IMR-90 (cell line): Measurements from ENCODE around the gene POU3F2. TPM values are rescaled to one million over a fixed set of nuclear protein-coding genes. Genes with fewer than 3 reads are reported as not detected.

Experiments used
- ATAC-seq: fragments of 200-7000 bp; cut with Tn5 transposase; 2 replicates; pipeline ENCODE4 v1.9.1; 2020; ENCODE audit warnings: low read depth, mild to moderate bottlenecking, moderate library complexity
- BruUV-seq: library from RNA; stranded (reverse); fragments of 400-500 nt; replicated peaks from 2 replicates; lab custom pipeline; 2021; lab: Mats Ljungman, UMichigan
- CTCF ChIA-PET: fragments of 300-600 bp; formaldehyde crosslinking; extraction: SDS; loops from one replicate; lab custom pipeline; 2021; ENCODE audit warnings: antibody characterized with exemption; lab: Yijun Ruan, JAX
- POLR2A ChIA-PET: fragments of 300-600 bp; sonication (Branson Sonifier 250); formaldehyde crosslinking; loops from one replicate; lab custom pipeline; 2022; ENCODE audit warnings: antibody characterized with exemption; ENCODE audit not compliant: unreplicated experiment; lab: Charles Lee
- DNase-seq: peaks from one replicate; pipeline ENCODE4 v3.0.0; 2013
- H2AFZ ChIP-seq: replicated peaks from 2 replicates; pipeline ENCODE3; 2013; ENCODE audit warnings: low read length, mild to moderate bottlenecking; ENCODE audit not compliant: poor library complexity
- H2AK5ac ChIP-seq: 2 replicates; pipeline ENCODE4 v1.6.1; 2013; ENCODE audit warnings: low read depth, low read length, inconsistent platforms
- H2AK9ac ChIP-seq: replicated peaks from 2 replicates; pipeline ENCODE3; 2013; ENCODE audit warnings: mild to moderate bottlenecking, low read depth, low read length, moderate library complexity; ENCODE audit not compliant: poor library complexity
- H2BK120ac ChIP-seq: 2 replicates; pipeline ENCODE4 v1.6.1; 2013; ENCODE audit warnings: low read depth, low read length, inconsistent platforms
- H2BK15ac ChIP-seq: 3 replicates; pipeline ENCODE4 v1.6.1; 2013; ENCODE audit warnings: low read depth, low read length, inconsistent platforms
- H2BK20ac ChIP-seq: 2 replicates; pipeline ENCODE4 v1.6.1; 2013; ENCODE audit warnings: low read depth, mild to moderate bottlenecking, inconsistent platforms, low read length, moderate library complexity
- H2BK5ac ChIP-seq: 2 replicates; pipeline ENCODE4 v1.6.1; 2013; ENCODE audit warnings: mild to moderate bottlenecking, low read depth, low read length, inconsistent platforms; ENCODE audit not compliant: poor library complexity, severe bottlenecking
- H3K14ac ChIP-seq: replicated peaks from 2 replicates; pipeline ENCODE4 v1.6.1; 2013; ENCODE audit warnings: low read depth, low read length, inconsistent platforms
- H3K18ac ChIP-seq: 2 replicates; pipeline ENCODE4 v1.6.1; 2013; ENCODE audit warnings: low read depth, low read length, control low read depth
- H3K23ac ChIP-seq: 2 replicates; pipeline ENCODE4 v1.6.1; 2013; ENCODE audit warnings: low read depth, low read length, inconsistent platforms
- H3K27ac ChIP-seq: 2 replicates; pipeline ENCODE4 v1.5.1; 2013; ENCODE audit warnings: mild to moderate bottlenecking, control low read depth, low read length; ENCODE audit not compliant: insufficient read depth
- H3K27me3 ChIP-seq: 2 replicates; pipeline ENCODE4 v1.6.1; 2013; ENCODE audit warnings: low read length; ENCODE audit not compliant: control insufficient read depth, insufficient read depth
- H3K36me3 ChIP-seq: 2 replicates; pipeline ENCODE4 v1.6.1; 2013; ENCODE audit warnings: low read length, mixed read lengths; ENCODE audit not compliant: control insufficient read depth, insufficient read depth
- H3K4ac ChIP-seq: 2 replicates; pipeline ENCODE4 v1.6.1; 2013; ENCODE audit warnings: low read depth, low read length, inconsistent platforms
- H3K4me1 ChIP-seq: 2 replicates; pipeline ENCODE4 v1.6.1; 2013; ENCODE audit warnings: low read length, mixed read lengths; ENCODE audit not compliant: control insufficient read depth, insufficient read depth
- H3K4me2 ChIP-seq: 2 replicates; pipeline ENCODE4 v1.6.1; 2013; ENCODE audit warnings: low read depth, mild to moderate bottlenecking, control low read depth, low read length, moderate library complexity
- H3K4me3 ChIP-seq: 2 replicates; pipeline ENCODE4 v1.5.1; 2013; ENCODE audit warnings: low read depth, mild to moderate bottlenecking, control low read depth, low read length, moderate library complexity; ENCODE audit not compliant: insufficient read depth
- H3K56ac ChIP-seq: 2 replicates; pipeline ENCODE4 v1.6.1; 2013; ENCODE audit warnings: low read length, inconsistent platforms; ENCODE audit not compliant: insufficient read depth; ENCODE audit errors: extremely low read depth
- H3K79me1 ChIP-seq, 2 experiments: 2 replicates each; pipeline ENCODE4 v1.6.1; 2013; ENCODE audit warnings: low read length in 2 of 2, inconsistent platforms in 1 of 2, low read depth in 1 of 2
- H3K9ac ChIP-seq: 2 replicates; pipeline ENCODE4 v1.6.1; 2013; ENCODE audit warnings: low read depth, low read length, control low read depth
- H3K9me1 ChIP-seq: 2 replicates; pipeline ENCODE4 v1.6.1; 2013; ENCODE audit warnings: low read length, inconsistent platforms; ENCODE audit not compliant: insufficient read depth
- H3K9me3 ChIP-seq: 2 replicates; pipeline ENCODE4 v1.6.1; 2013; ENCODE audit warnings: low read length; ENCODE audit not compliant: control insufficient read depth, insufficient read depth
- H4K20me1 ChIP-seq: 2 replicates; pipeline ENCODE4 v1.6.1; 2013; ENCODE audit warnings: low read length, inconsistent platforms; ENCODE audit not compliant: insufficient read depth
- H4K5ac ChIP-seq: 2 replicates; pipeline ENCODE4 v1.6.1; 2013; ENCODE audit warnings: mild to moderate bottlenecking, low read depth, low read length, control low read depth
- H4K8ac ChIP-seq, 2 experiments: 2 replicates each; pipeline ENCODE4 v1.6.1; 2013; ENCODE audit warnings: low read depth in 2 of 2, low read length in 2 of 2, control low read depth in 1 of 2, inconsistent platforms in 1 of 2
- H4K91ac ChIP-seq: 2 replicates; pipeline ENCODE4 v1.6.1; 2013; ENCODE audit warnings: low read depth, low read length, inconsistent platforms; ENCODE audit not compliant: insufficient read depth
- BHLHE40 ChIP-seq: fragments of 150-350 bp; IDR thresholded peaks from 2 replicates; pipeline ENCODE4 v1.6.1; 2016; ENCODE audit warnings: mild to moderate bottlenecking, low read depth, low read length
- CEBPB ChIP-seq: IDR thresholded peaks from 2 replicates; pipeline ENCODE4 v1.6.1; 2012; ENCODE audit warnings: low read depth, low read length, improper control_type of control experiment
- CHD1 ChIP-seq: IDR thresholded peaks from 2 replicates; pipeline ENCODE4 v1.6.1; 2012; ENCODE audit warnings: low read depth, low read length, improper control_type of control experiment
- FOS ChIP-seq: fragments of 150-350 bp; IDR thresholded peaks from 2 replicates; pipeline ENCODE4 v1.6.1; 2016; ENCODE audit warnings: low read depth, low read length
- MAFK ChIP-seq: IDR thresholded peaks from 2 replicates; pipeline ENCODE4 v1.6.1; 2012; ENCODE audit warnings: low read depth, low read length, improper control_type of control experiment
- MAZ ChIP-seq: IDR thresholded peaks from 2 replicates; pipeline ENCODE4 v1.6.1; 2012; ENCODE audit warnings: low read depth, mild to moderate bottlenecking, low read length, improper control_type of control experiment, moderate library complexity, borderline replicate concordance
- MXI1 ChIP-seq: IDR thresholded peaks from 2 replicates; pipeline ENCODE4 v1.6.1; 2012; ENCODE audit warnings: low read depth, mild to moderate bottlenecking, low read length, moderate library complexity, borderline replicate concordance
- NFE2L2 ChIP-seq: fragments of 150-350 bp; IDR thresholded peaks from 2 replicates; pipeline ENCODE4 v1.6.1; 2016; ENCODE audit warnings: low read depth, mild to moderate bottlenecking, low read length
- POLR2A ChIP-seq: IDR thresholded peaks from 2 replicates; pipeline ENCODE4 v1.6.1; 2012; ENCODE audit warnings: mild to moderate bottlenecking, low read depth, low read length
- RAD21 ChIP-seq: IDR thresholded peaks from 2 replicates; pipeline ENCODE4 v1.6.1; 2012; ENCODE audit warnings: low read length, improper control_type of control experiment
- RCOR1 ChIP-seq: IDR thresholded peaks from 2 replicates; pipeline ENCODE4 v1.6.1; 2012; ENCODE audit warnings: mild to moderate bottlenecking, low read length, improper control_type of control experiment; ENCODE audit not compliant: insufficient replicate concordance
- RFX5 ChIP-seq: IDR thresholded peaks from 2 replicates; pipeline ENCODE4 v1.8.0; 2012; ENCODE audit warnings: low read depth, mild to moderate bottlenecking, low read length, moderate library complexity
- SMC3 ChIP-seq: fragments of 150-350 bp; IDR thresholded peaks from 2 replicates; pipeline ENCODE4 v1.6.1; 2016; ENCODE audit warnings: low read depth, mild to moderate bottlenecking, antibody characterized with exemption, low read length, moderate library complexity
- WGBS, 2 experiments: methylation state at CpG; one replicate each; pipeline versions ENCODE4 v1.1.5 to v1.1.7; 2013; ENCODE audit warnings: missing lambda C conversion rate in 2 of 2; ENCODE audit not compliant: insufficient read length in 1 of 2; ENCODE audit errors: extremely low coverage in 2 of 2; 5-methylcytosine and 5-hydroxymethylcytosine counted together
- dilution Hi-C: fragments of 300-500 bp; cut with HindIII; formaldehyde crosslinking; loops from one replicate; pipeline ENCODE4 v1.14.3; 2018; ENCODE audit warnings: low sequenced_read_pairs; ENCODE audit not compliant: unreplicated experiment
- in situ Hi-C: fragments of 300-500 bp; cut with MboI; formaldehyde crosslinking; loops from 3 replicates; pipeline ENCODE4 v1.14.3; 2019; ENCODE audit warnings: low sequenced_read_pairs, inconsistent platforms, mixed read lengths
- intact Hi-C: fragments of 100-400 bp; cut with micrococcal nuclease; formaldehyde crosslinking; loops from 2 replicates; pipeline ENCODE4 v1.10.0; 2022
- polyA plus RNA-seq, 3 experiments: library from polyadenylated mRNA; depleted of rRNA; stranded (reverse); fragments of >200 nt; gene quantifications; 2 replicates each; pipeline ENCODE4 v1.2.3, GENCODE V29; 2012; ENCODE audit warnings: low replicate concordance in 1 of 3
- total RNA-seq: library from RNA; depleted of rRNA; stranded (reverse); fragments of >200 nt; gene quantifications from 2 replicates; pipeline ENCODE4 v1.2.3, GENCODE V29; 2012
- TF ChIP-seq, protein P1 (sequence below): fragments of 150-350 bp; IDR thresholded peaks from 2 replicates; pipeline ENCODE4 v1.6.1; 2016; ENCODE audit warnings: low read depth, mild to moderate bottlenecking, low read length, moderate library complexity, borderline replicate concordance
- TF ChIP-seq, protein P2 (sequence below): conservative IDR thresholded peaks from 2 replicates; pipeline ENCODE4 v1.5.1; 2012; ENCODE audit warnings: mild to moderate bottlenecking, low read depth, low read length, improper control_type of control experiment

The POU3F2 gene
- total and polyA plus RNA-seq, 2 of the 4 experiments (the other 2 are of a cell fraction), result not detected

- Histone ChIP-seq H3K4me3 (no peak overlapping the region), H3K4ac (no peak overlapping the region), H2BK5ac (no peak overlapping the region), H3K23ac (no peak overlapping the region), H2AK5ac (no peak overlapping the region), H2AFZ (no peak overlapping the region), H4K91ac (no peak overlapping the region), H3K79me1 (no peaks in the 10 kb centered on the region), H4K8ac (no peak overlapping the region), H4K20me1 (no peaks in the 10 kb centered on the region), H3K14ac (no peak overlapping the region), H4K5ac (no peak overlapping the region), H3K56ac (no peak overlapping the region), H2AK9ac (no peak overlapping the region), H3K9me3 (no peaks in the 10 kb centered on the region), H2BK15ac (no peak overlapping the region), H2BK20ac (no peak overlapping the region), H3K18ac (no peak overlapping the region), H2BK120ac (no peak overlapping the region), H3K36me3 (no peaks in the 10 kb centered on the region), H3K27me3 (no peaks in the 10 kb centered on the region; the same call in 1 of the 2 replicates), H3K9ac (no peak overlapping the region), H3K4me2 (no peak overlapping the region), H3K4me1 (no peaks in the 10 kb centered on the region), H3K27ac (no peak overlapping the region), H3K9me1 (no peaks in the 10 kb centered on the region)
- TF ChIP-seq POLR2A (no peak), MAFK (no peak), MAZ (no peak), NFE2L2 (no peak), CEBPB (no peak), RFX5 (no peak), RAD21 (no peak), BHLHE40 (no peak), MXI1 (no peak), FOS (no peak), CHD1 (no peak), RCOR1 (no peak), SMC3 (no peak)
- TF ChIP-seq, protein P1, sequence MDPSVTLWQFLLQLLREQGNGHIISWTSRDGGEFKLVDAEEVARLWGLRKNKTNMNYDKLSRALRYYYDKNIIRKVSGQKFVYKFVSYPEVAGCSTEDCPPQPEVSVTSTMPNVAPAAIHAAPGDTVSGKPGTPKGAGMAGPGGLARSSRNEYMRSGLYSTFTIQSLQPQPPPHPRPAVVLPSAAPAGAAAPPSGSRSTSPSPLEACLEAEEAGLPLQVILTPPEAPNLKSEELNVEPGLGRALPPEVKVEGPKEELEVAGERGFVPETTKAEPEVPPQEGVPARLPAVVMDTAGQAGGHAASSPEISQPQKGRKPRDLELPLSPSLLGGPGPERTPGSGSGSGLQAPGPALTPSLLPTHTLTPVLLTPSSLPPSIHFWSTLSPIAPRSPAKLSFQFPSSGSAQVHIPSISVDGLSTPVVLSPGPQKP, result no peak
- TF ChIP-seq, protein P2, sequence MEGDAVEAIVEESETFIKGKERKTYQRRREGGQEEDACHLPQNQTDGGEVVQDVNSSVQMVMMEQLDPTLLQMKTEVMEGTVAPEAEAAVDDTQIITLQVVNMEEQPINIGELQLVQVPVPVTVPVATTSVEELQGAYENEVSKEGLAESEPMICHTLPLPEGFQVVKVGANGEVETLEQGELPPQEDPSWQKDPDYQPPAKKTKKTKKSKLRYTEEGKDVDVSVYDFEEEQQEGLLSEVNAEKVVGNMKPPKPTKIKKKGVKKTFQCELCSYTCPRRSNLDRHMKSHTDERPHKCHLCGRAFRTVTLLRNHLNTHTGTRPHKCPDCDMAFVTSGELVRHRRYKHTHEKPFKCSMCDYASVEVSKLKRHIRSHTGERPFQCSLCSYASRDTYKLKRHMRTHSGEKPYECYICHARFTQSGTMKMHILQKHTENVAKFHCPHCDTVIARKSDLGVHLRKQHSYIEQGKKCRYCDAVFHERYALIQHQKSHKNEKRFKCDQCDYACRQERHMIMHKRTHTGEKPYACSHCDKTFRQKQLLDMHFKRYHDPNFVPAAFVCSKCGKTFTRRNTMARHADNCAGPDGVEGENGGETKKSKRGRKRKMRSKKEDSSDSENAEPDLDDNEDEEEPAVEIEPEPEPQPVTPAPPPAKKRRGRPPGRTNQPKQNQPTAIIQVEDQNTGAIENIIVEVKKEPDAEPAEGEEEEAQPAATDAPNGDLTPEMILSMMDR, result no peak
- CTCF ChIA-PET, result no interaction called here
- BruUV-seq, result no TSS peak
- POLR2A ChIA-PET, result no interaction called here
- no peak for DNase-seq
- WGBS, 2 experiments, result 92% methylated on average over 2 of the region's 8 CpGs; no CpG with 5 or more reads in 1 of the 2 experiments
- dilution Hi-C loops (no loop called here), intact Hi-C loops (no loop called here), in situ Hi-C loops (no loop called here)
- ATAC-seq, result no peak
Measured at GRCh38 chr6:98787435-98787834, 46.9 kb upstream of the POU3F2 start.
